Heart right ventricle (tissue), 16 donors: Measurements from ENCODE around the gene SLFN12L. TPM values are rescaled to one million over a fixed set of nuclear protein-coding genes. Genes with fewer than 3 reads are reported as not detected.
"Not testable (repeated sequence)": the region's sequence is repeated elsewhere in the genome, so short reads cannot be mapped to it uniquely, and the experiment has no call there.

Source experiments
- ATAC-seq, 8 donors: fragments of 200-7000 bp; cut with Tn5 transposase; one replicate each; pipeline ENCODE4 v1.9.1; 2020; ENCODE audit warnings: mild to moderate bottlenecking in 8 of 8, moderate library complexity in 8 of 8, moderate number of reproducible peaks in 1 of 8
- DNase-seq, 2 donors: peaks; one replicate each; pipeline ENCODE4 v3.0.0-alpha.2; 2020
- H3K27ac ChIP-seq, 10 donors: fragments of 200-600 bp; sonication (generic) in 2 of 10; one replicate each; pipeline versions ENCODE4 v1.5.0 to v1.8.0; 2020 to 2022; ENCODE audit warnings: mild to moderate bottlenecking in 3 of 10
- H3K27me3 ChIP-seq, 7 donors: fragments of 200-600 bp; one replicate each; pipeline ENCODE4 v1.8.0; 2021 to 2022; ENCODE audit warnings: mild to moderate bottlenecking in 2 of 7
- H3K36me3 ChIP-seq, 9 donors: fragments of 200-600 bp; sonication (generic) in 1 of 9; one replicate each; pipeline versions ENCODE4 v1.5.0 to v1.8.0; 2020 to 2022; ENCODE audit warnings: mild to moderate bottlenecking in 2 of 9
- H3K4me1 ChIP-seq, 9 donors: fragments of 200-600 bp; sonication (generic) in 1 of 9; one replicate each; pipeline versions ENCODE4 v1.5.0 to v1.8.0; 2020 to 2022; ENCODE audit warnings: mild to moderate bottlenecking in 4 of 9
- H3K4me3 ChIP-seq, 10 donors: fragments of 200-600 bp; sonication (generic) in 2 of 10; one replicate each; pipeline versions ENCODE4 v1.5.0 to v1.8.0; 2020 to 2022; ENCODE audit warnings: mild to moderate bottlenecking in 7 of 10, moderate library complexity in 2 of 10
- H3K9me3 ChIP-seq, 11 donors: fragments of 200-600 bp in 10 of 11; sonication (generic) in 2 of 11; one replicate each; pipeline versions ENCODE4 v1.5.0 to v1.8.0; 2013 to 2022; ENCODE audit warnings: mild to moderate bottlenecking in 2 of 11, control low read depth in 1 of 11, moderate library complexity in 1 of 11
- CTCF ChIP-seq, 9 donors: fragments of 200-600 bp; sonication (generic) in 2 of 9; IDR thresholded peaks; one replicate each; pipeline versions ENCODE4 v1.5.0 to v1.8.0; 2021 to 2022; ENCODE audit warnings: antibody characterized with exemption in 9 of 9, mild to moderate bottlenecking in 5 of 9, moderate library complexity in 1 of 9
- WGBS, 2 donors: extraction: QIAGEN DNeasy Blood & Tissue Kit; methylation state at CpG; one replicate each; pipeline ENCODE4 v1.1.7; 2013; ENCODE audit warnings: inconsistent platforms in 1 of 2; 5-methylcytosine and 5-hydroxymethylcytosine counted together
- intact Hi-C, 10 donors: fragments of 100-400 bp; cut with DNase I; formaldehyde crosslinking; loops; one replicate each; pipeline versions ENCODE4 v1.11.1 to v1.14.2; 2022
- polyA plus RNA-seq, 2 donors: library from polyadenylated mRNA; stranded (reverse); fragments of 200-250 nt; gene quantifications; one replicate each; pipeline ENCODE4 v1.2.3, GENCODE V29; 2013
- total RNA-seq, 10 donors: library from RNA; stranded (reverse); fragmentation: NEBNext Ultra II Directional in 3 of 10; extraction: Animal tissue kit (Norgen Biotek cat#: 25700) in 3 of 10; gene quantifications; one replicate each; pipeline versions ENCODE4 v1.2.1 to v1.2.4, GENCODE V29; 2021 to 2023
- donor health status: Arrhythmogenic right ventricular cardiomyopathy.
- donor health status: ischemic (EF 13 %, LVEDD 7.1; RV severe dilation, severe dysfunction).
- donor health status: healthy with polysubstance abuse.
- donor health status: DM: no; HTN: yes; CAD: no.
- donor health status: DM: no; HTN: no; CAD: no.
- donor health status: ischemic (EF 25% LVEDD 6.9; RV normal size, moderate dysfunction).
- donor health status: ischemic (EF 25% LVEDD 5.7; RV mildly dilated, moderate dysfunction).
- donor health status: healthy.
- donor health status: DM: yes; HTN: yes; CAD: no.
- donor health status: Ischemic cardiomyopathy.
- donor health status: ischemic (EF 35%, LVEDD 5.7; RV mildly dilated, moderate dysfunction).
- donor health status: nonischemic (EF 11% LVEDD 7.7; RV severe dilation, severe dysfunction).
- donor health status: DM: yes; HTN: yes; CAD: no.
- donor health status: PGD.
- donor health status: ischemic (EF 29% LVEDD 5.4; RV normal size, mild dysfunction).
- donor health status: nonischemic (EF 23%, LVEDD 6.1; RV moderate dilation, normal function).

SLFN12L gene
- total and polyA plus RNA-seq, 12 donors, result 0.06 to 4.5 (median 0.68) TPM

- no peaks in the 10 kb centered on the region for H3K36me3 ChIP-seq
- H3K27me3 ChIP-seq, result no peaks in the 10 kb centered on the region
- TF ChIP-seq CTCF (IDR thresholded peaks at IDR 0.05), result no peak
- H3K9me3 ChIP-seq, result no peaks in the 10 kb centered on the region
- peaks cover 0 to 6% (median 0%) of the 10 kb centered on the region in 9 donors for H3K4me1 ChIP-seq
- ATAC-seq (no peak), DNase-seq (no peak)
- intact Hi-C loops, result loop anchor here in 6 of 10 donors (5.0 to 10.0 kb wide), 9 partner anchors 84 to 1109 kb away; partner anchors contain the start of genes SLFN11 (in 2 of the 6), SLFN12 (in 1 of the 6), SLFN13 (in 1 of the 6) and SLFN5 (in 1 of the 6)
- no peak overlapping the region for H3K4me3 ChIP-seq
- WGBS, 2 donors, result 63 to 73% methylated on average over 1 of the region's 1 CpG
- peak overlapping the region in 1 of 10 donors; percentile 58 for H3K27ac ChIP-seq
These were observed 6.3 kb downstream of the SLFN12L start for GRCh38 chr17:35531160-35531559.

- Histone ChIP-seq H3K9me3 (no peaks in the 10 kb centered on the region), H3K36me3 (no peaks in the 10 kb centered on the region), H3K27ac (no peak overlapping the region), H3K4me3 (no peak overlapping the region), H3K4me1 (peaks cover 0 to 6% (median 0%) of the 10 kb centered on the region in 9 donors), H3K27me3 (no peaks in the 10 kb centered on the region)
- WGBS, 2 donors, result 87 to 89% methylated on average over 8 of the region's 8 CpGs
- no peak for ATAC-seq
- no peak for DNase-seq
- TF ChIP-seq CTCF (IDR thresholded peaks at IDR 0.05), result no peak
- intact Hi-C loops, result loop anchor here in 6 of 10 donors (5.0 to 10.0 kb wide), 9 partner anchors 83 to 1108 kb away; partner anchors contain the start of genes SLFN11 (in 2 of the 6), SLFN12 (in 1 of the 6), SLFN13 (in 1 of the 6) and SLFN5 (in 1 of the 6)
These were observed 7.6 kb downstream of the SLFN12L start for GRCh38 chr17:35529866-35530265.

GRCh38 chr17:35529326-35529725, 8.2 kb downstream of the SLFN12L start:
- H3K27ac ChIP-seq, DNase-seq, ATAC-seq, H3K27me3 ChIP-seq, H3K9me3 ChIP-seq, H3K4me1 ChIP-seq, H3K4me3 ChIP-seq, intact Hi-C loops, H3K36me3 ChIP-seq: not testable (repeated sequence)
- 92 to 98% methylated on average over 1 of the region's 1 CpG for WGBS, 2 donors

GRCh38 chr17:35523296-35523695, 14.2 kb downstream of the SLFN12L start:
- Histone ChIP-seq H3K27me3 (peaks cover 0 to 8% (median 0%) of the 10 kb centered on the region in 7 donors), H3K9me3 (peaks cover 0 to under 1% (median 0%) of the 10 kb centered on the region in 11 donors), H3K4me1 (peaks cover 0 to 39% (median 0%) of the 10 kb centered on the region in 9 donors), H3K4me3 (no peak overlapping the region), H3K36me3 (no peaks in the 10 kb centered on the region), H3K27ac (no peak overlapping the region)
- TF ChIP-seq CTCF (IDR thresholded peaks at IDR 0.05), result no peak
- 81 to 82% methylated on average over 4 of the region's 4 CpGs for WGBS, 2 donors
- ATAC-seq, result no peak
- intact Hi-C loops, result no loop called here
- DNase-seq, result no peak

- H3K27me3 ChIP-seq, result peaks cover 0 to 14% (median 6%) of the 10 kb centered on the region in 7 donors
These were observed 15.7 kb downstream of the SLFN12L start for GRCh38 chr17:35521654-35522256.

More at GRCh38 chr17:35521654-35522256, 15.7 kb downstream of the SLFN12L start:
- Histone ChIP-seq H3K4me1 (peaks cover 0 to 39% (median 0%) of the 10 kb centered on the region in 9 donors), H3K4me3 (peak overlapping the region in 1 of 10 donors; percentile 16), H3K27ac (peak overlapping the region in 1 of 10 donors; percentile 64)
- DNase-seq, ATAC-seq, H3K36me3 ChIP-seq, intact Hi-C loops, H3K9me3 ChIP-seq: not testable (repeated sequence)
- 67 to 69% methylated on average over 5 of the region's 5 CpGs for WGBS, 2 donors
